Epithelial cell of proximal tubule (primary cell): ENCODE data around the gene PTPRB. TPM values are rescaled to one million over a fixed set of nuclear protein-coding genes. Genes with fewer than 3 reads are reported as not detected.
A peak's percentile ranks its signal among the peaks of the same experiment; 100 is the strongest.

Source experiments
- DNase-seq: peaks from one replicate; pipeline ENCODE4 v3.0.0-alpha.2; 2011; ENCODE audit warnings: low read depth
- H3K4me3 ChIP-seq: 2 replicates; pipeline ENCODE4 v1.5.1; 2011; ENCODE audit warnings: low read depth, mild to moderate bottlenecking, low read length
- CTCF ChIP-seq: conservative IDR thresholded peaks from 2 replicates; pipeline ENCODE4 v1.5.1; 2012; ENCODE audit warnings: low read depth, mild to moderate bottlenecking, low read length
- total RNA-seq: library from RNA; depleted of rRNA; stranded (reverse); fragments of >200 nt; gene quantifications from 2 replicates; pipeline ENCODE4 v1.2.3, GENCODE V29; 2015

PTPRB gene
- total RNA-seq, 1 donor from 2014 or later = 1.6 TPM

DNA sequence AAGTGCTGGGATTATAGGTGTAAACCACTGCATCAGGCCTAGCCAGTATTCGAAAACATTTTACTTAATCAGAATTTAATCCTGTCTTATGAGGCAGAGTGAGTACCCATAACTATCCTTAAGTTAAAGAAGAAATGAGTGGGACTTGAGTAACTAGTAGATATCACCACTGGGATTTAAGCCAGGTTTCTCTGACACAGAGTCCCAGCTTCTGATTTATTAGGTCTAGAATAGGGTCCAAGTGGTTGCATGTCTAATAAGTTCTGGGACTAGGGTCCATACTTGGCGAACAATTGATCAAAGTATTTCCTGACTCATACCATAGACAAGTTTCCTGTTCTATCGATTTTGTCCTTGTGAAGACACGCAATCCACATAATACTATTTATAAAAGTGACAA, 18.9 kb downstream of the PTPRB start:
- H3K4me3 ChIP-seq = no peak overlapping the region
- no peak for DNase-seq
- no peak for TF ChIP-seq CTCF

GRCh38 chr12:70617450-70617849, 19.8 kb downstream of the PTPRB start:
- no peak for TF ChIP-seq CTCF
- no peak overlapping the region for H3K4me3 ChIP-seq
- DNase-seq = no peak

GRCh38 chr12:70615174-70615866, 21.9 kb downstream of the PTPRB start:
- DNase-seq = no peak
- no peak overlapping the region for H3K4me3 ChIP-seq
- TF ChIP-seq CTCF = no peak

GRCh38 chr12:70609739-70610491, 27.3 kb downstream of the PTPRB start:
- no peak for DNase-seq
- no peak for TF ChIP-seq CTCF
- H3K4me3 ChIP-seq = peak overlapping the region; percentile 67

DNA sequence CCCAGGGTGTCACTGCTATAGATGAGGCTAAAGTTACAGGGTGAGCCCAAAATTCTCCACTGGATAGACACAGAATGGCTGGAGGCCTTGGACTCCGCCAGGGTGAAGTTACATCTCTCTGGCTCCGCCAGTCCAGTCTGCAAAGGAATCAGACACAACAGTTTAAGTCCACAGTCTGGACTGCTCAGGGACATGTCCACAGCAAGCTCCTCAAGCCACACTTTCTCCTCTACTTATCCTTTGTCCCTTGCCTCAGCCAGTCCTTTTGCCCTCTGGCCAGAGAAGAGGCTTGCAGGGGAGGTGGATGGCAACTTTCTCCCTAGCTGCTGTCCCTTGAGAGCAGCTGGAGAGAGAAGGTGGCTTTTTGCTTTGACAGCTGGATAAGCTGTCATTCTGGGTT, 28.0 kb downstream of the PTPRB start:
- no peak for TF ChIP-seq CTCF
- no peak for DNase-seq
- peak overlapping the region; percentile 67 for H3K4me3 ChIP-seq

DNA sequence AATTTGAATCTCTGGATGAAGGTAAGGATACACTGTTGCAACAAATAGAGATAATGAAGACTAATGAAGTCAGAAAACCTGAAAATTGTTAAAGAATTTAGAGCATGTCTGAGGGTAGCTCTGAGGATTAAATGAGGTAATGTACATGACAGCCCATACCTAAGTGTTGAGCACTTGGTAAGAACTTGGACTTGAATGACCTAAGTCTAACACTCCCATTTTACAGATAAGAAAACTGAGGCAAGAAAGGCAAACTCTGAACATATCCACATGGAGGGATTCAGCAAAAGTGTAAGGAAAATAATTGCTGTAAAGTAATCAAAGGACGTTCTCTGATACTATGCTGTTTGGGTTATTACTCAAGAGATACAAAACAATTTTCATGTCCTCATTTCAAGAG, 29.0 kb downstream of the PTPRB start:
- TF ChIP-seq CTCF = no peak
- no peak for DNase-seq
- no peak overlapping the region for H3K4me3 ChIP-seq
